OCI-LY3 (cell line): ENCODE data around the gene WDPCP.
A peak's percentile ranks its signal among the peaks of the same experiment; 100 is the strongest.

Experiments
- H2AFZ ChIP-seq: fragments of 200-600, 300-600 bp; shearing (Covaris generic); 2 replicates; pipeline ENCODE4 v1.6.0; 2014; ENCODE audit warnings: antibody characterized with exemption, low read depth, low read length
- H3K27ac ChIP-seq: fragments of 200-600, 300-600 bp; sonication (generic); 2 replicates; pipeline ENCODE4 v1.5.1; 2014; ENCODE audit warnings: mild to moderate bottlenecking, low read length, moderate library complexity, mixed read lengths
- H3K27me3 ChIP-seq: fragments of 200-600, 300-600 bp; sonication (generic); 2 replicates; pipeline ENCODE4 v1.6.1; 2014; ENCODE audit warnings: low read depth, low read length, mixed read lengths
- H3K36me3 ChIP-seq: fragments of 200-600, 300-600 bp; sonication (generic); replicated peaks from 2 replicates; pipeline ENCODE3; 2014; ENCODE audit warnings: low read depth, low read length, mixed read lengths
- H3K4me1 ChIP-seq: fragments of 300-600, 200-600 bp; sonication (generic); 2 replicates; pipeline ENCODE4 v1.6.1; 2014; ENCODE audit warnings: low read length, mixed read lengths
- H3K4me2 ChIP-seq: fragments of 200-600, 300-600 bp; sonication (generic); 2 replicates; pipeline ENCODE4 v1.6.1; 2014; ENCODE audit warnings: low read length, mixed read lengths
- H3K4me3 ChIP-seq: fragments of 300-600, 200-600 bp; sonication (generic); 2 replicates; pipeline ENCODE4 v1.5.1; 2014; ENCODE audit warnings: antibody characterized with exemption, mild to moderate bottlenecking, low read length, moderate library complexity
- H3K79me2 ChIP-seq: fragments of 300-600, 200-600 bp; shearing (Covaris generic); 2 replicates; pipeline ENCODE4 v1.6.1; 2014; ENCODE audit warnings: mild to moderate bottlenecking, low read length, mixed read lengths
- H3K9ac ChIP-seq: fragments of 300-600, 200-600 bp; shearing (Covaris generic); 2 replicates; pipeline ENCODE4 v1.6.0; 2014; ENCODE audit warnings: mild to moderate bottlenecking, low read length, moderate library complexity
- H3K9me3 ChIP-seq: fragments of 200-600, 300-600 bp; shearing (Covaris generic); 2 replicates; pipeline ENCODE4 v1.6.1; 2014; ENCODE audit warnings: low read length, mixed read lengths; ENCODE audit not compliant: insufficient read depth
- H4K20me1 ChIP-seq: fragments of 200-600, 300-600 bp; sonication (generic); 2 replicates; pipeline ENCODE4 v1.6.1; 2016; ENCODE audit warnings: low read length, mixed read lengths; ENCODE audit not compliant: insufficient read depth
- EZH2phosphoT487 ChIP-seq: fragments of 200-600 bp; shearing (Covaris generic); IDR thresholded peaks from 2 replicates; pipeline ENCODE4 v1.6.1; 2018; ENCODE audit warnings: antibody characterized with exemption, mixed run types, low read depth
- TF ChIP-seq, protein P1 (sequence below): fragments of 200-600, 300-600 bp; sonication (generic); IDR thresholded peaks from 2 replicates; pipeline ENCODE4 v1.5.1; 2014; ENCODE audit warnings: antibody characterized with exemption, low read length, low read depth

WDPCP gene

DNA sequence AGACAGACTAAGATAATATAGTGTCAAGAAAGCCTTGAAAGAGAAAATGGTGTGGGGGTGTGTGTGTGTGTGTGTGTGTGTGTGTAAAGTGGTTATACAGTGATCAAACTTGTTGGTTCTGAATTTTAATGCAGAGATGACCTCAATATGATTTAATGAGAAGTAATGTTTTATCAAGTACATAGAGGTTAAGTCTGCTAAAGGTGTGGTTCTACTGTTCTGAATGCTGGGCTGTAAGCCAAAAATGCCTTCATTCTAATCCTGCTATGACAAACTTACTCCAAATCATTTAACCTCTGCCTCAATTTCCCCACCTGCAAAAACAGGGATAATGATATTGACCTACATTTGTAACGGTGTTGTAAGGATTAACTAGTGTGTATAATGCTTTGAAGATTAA, 87.9 kb downstream of the WDPCP start:
- no peak overlapping the region for H3K27ac ChIP-seq
- no peaks in the 10 kb centered on the region for H3K27me3 ChIP-seq
- no peak overlapping the region for H2AFZ ChIP-seq
- H3K4me2 ChIP-seq: no peak overlapping the region
- H3K4me3 ChIP-seq: no peak overlapping the region
- no peaks in the 10 kb centered on the region for H3K79me2 ChIP-seq
- H3K9me3 ChIP-seq: no peaks in the 10 kb centered on the region
- no peaks in the 10 kb centered on the region for H3K36me3 ChIP-seq
- H4K20me1 ChIP-seq: no peaks in the 10 kb centered on the region
- no peak overlapping the region for H3K9ac ChIP-seq
- TF ChIP-seq, protein P1, sequence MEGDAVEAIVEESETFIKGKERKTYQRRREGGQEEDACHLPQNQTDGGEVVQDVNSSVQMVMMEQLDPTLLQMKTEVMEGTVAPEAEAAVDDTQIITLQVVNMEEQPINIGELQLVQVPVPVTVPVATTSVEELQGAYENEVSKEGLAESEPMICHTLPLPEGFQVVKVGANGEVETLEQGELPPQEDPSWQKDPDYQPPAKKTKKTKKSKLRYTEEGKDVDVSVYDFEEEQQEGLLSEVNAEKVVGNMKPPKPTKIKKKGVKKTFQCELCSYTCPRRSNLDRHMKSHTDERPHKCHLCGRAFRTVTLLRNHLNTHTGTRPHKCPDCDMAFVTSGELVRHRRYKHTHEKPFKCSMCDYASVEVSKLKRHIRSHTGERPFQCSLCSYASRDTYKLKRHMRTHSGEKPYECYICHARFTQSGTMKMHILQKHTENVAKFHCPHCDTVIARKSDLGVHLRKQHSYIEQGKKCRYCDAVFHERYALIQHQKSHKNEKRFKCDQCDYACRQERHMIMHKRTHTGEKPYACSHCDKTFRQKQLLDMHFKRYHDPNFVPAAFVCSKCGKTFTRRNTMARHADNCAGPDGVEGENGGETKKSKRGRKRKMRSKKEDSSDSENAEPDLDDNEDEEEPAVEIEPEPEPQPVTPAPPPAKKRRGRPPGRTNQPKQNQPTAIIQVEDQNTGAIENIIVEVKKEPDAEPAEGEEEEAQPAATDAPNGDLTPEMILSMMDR: no peak
- TF ChIP-seq EZH2phosphoT487: no peak
- H3K4me1 ChIP-seq: no peaks in the 10 kb centered on the region

DNA sequence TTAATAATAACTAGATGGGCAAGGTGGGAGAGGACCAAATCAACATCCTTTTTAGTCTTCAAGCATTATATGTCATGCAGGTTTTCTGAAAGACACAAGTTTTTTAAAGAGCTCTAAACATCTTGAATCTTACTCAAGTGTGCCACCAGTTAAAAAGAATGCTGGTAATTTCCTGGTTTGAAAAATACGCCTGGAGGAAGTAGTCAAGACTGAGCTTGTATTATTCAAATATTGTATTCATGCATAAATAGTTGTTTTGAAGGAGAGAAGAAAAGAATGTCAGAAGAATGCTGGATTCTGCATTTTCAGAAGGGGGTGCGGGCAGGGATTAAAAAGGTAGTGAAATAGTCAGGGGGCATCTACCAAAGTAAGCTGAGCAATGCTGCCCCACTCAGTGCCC, 90.7 kb downstream of the WDPCP start:
- no peak overlapping the region for H3K9ac ChIP-seq
- no peak overlapping the region for H2AFZ ChIP-seq
- no peaks in the 10 kb centered on the region for H3K79me2 ChIP-seq
- no peak overlapping the region for H3K27ac ChIP-seq
- no peaks in the 10 kb centered on the region for H3K36me3 ChIP-seq
- H3K4me3 ChIP-seq: no peak overlapping the region
- no peaks in the 10 kb centered on the region for H3K27me3 ChIP-seq
- no peak for TF ChIP-seq EZH2phosphoT487
- no peak overlapping the region for H3K4me2 ChIP-seq
- no peaks in the 10 kb centered on the region for H4K20me1 ChIP-seq
- no peaks in the 10 kb centered on the region for H3K9me3 ChIP-seq
- H3K4me1 ChIP-seq: no peaks in the 10 kb centered on the region

DNA sequence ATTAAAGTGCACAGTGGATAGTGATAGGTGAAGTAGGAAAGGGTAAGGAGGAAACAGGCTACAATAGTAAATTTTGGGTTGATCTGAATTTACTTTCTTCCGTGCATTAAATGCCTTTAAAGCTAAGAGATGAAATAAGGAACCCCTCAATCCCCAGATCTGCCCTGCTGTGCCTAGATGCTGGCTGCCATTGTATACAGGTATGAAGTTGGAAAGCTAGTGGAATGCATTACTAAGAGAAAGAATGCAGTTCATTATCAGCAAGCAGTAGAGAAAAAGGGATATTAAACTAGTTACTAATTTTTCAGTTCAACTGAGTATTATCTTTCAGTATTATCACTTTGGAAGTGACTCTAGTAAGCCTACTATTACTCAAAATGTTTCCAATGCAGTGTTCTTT, 93.3 kb downstream of the WDPCP start:
- Histone ChIP-seq H3K4me2 (no peak overlapping the region), H3K36me3 (no peaks in the 10 kb centered on the region), H3K27ac (no peak overlapping the region), H3K4me1 (no peaks in the 10 kb centered on the region), H4K20me1 (no peaks in the 10 kb centered on the region), H3K27me3 (no peaks in the 10 kb centered on the region), H3K9ac (no peak overlapping the region), H3K79me2 (no peaks in the 10 kb centered on the region), H3K4me3 (no peak overlapping the region), H3K9me3 (no peaks in the 10 kb centered on the region), H2AFZ (no peak overlapping the region)
- no peak for TF ChIP-seq EZH2phosphoT487

DNA sequence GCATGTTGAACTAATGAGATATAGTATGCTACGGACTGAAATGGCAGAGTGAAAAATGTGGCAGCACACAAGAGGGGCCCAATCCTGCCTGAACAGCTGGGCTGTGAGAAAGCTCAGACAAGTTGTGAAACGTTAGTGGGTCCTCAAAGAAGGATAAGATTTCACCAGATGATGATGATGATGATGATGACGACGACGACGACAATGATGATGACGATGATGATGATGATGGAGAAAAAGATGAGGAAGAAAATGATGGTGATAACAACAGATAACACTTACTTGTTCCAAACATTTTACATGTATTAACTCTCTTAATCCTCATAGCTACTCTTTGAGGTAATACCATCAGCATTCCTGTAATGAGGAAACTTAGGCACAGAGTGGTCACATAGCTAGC, 94.2 kb downstream of the WDPCP start:
- Histone ChIP-seq H3K4me3 (no peak overlapping the region), H3K9ac (no peak overlapping the region), H3K9me3 (no peaks in the 10 kb centered on the region)

DNA sequence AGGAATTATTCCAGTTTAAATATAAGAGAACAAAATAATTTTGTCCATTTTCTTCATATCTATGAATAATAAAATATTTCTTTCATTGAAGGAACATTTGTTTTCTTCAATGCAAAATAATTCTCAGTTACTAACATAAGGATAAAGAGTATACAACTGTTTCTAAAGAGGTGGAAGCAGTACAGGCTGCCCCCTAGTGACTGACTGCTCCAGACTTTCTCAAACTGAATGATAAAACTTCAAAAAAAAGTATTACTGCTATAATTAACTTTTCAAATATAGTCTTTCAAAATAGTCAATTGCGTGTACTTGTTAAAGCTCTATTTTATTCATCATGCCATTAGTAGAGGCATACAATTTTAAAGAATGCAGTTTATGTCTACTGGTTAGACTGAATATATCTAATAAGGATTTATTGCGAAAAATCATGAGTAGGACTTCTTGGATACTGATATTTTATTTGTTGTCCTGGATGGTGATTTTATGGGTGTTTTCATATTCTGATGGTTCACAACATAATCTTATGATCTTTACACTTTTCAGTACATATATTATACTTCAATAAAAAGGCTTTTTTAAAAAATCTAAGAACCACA, 100.1 kb downstream of the WDPCP start:
- Histone ChIP-seq H3K79me2 (no peaks in the 10 kb centered on the region), H3K4me1 (no peaks in the 10 kb centered on the region), H3K27ac (no peak overlapping the region), H3K36me3 (no peaks in the 10 kb centered on the region), H3K27me3 (no peaks in the 10 kb centered on the region), H3K4me2 (no peak overlapping the region), H3K4me3 (no peak overlapping the region), H4K20me1 (no peaks in the 10 kb centered on the region), H2AFZ (no peak overlapping the region), H3K9ac (no peak overlapping the region), H3K9me3 (no peaks in the 10 kb centered on the region)
- TF ChIP-seq, protein P1: peak; percentile 85
- no peak for TF ChIP-seq EZH2phosphoT487

More for the DNA sequence above, 94.2 kb downstream of the WDPCP start:
- no peak overlapping the region for H3K4me2 ChIP-seq
- no peaks in the 10 kb centered on the region for H4K20me1 ChIP-seq
- no peak overlapping the region for H3K27ac ChIP-seq
- TF ChIP-seq, protein P1: no peak
- no peak for TF ChIP-seq EZH2phosphoT487
- no peaks in the 10 kb centered on the region for H3K4me1 ChIP-seq
- no peaks in the 10 kb centered on the region for H3K36me3 ChIP-seq
- no peaks in the 10 kb centered on the region for H3K27me3 ChIP-seq
- H2AFZ ChIP-seq: no peak overlapping the region
- H3K79me2 ChIP-seq: no peaks in the 10 kb centered on the region
